GM18505 (cell line): Measurements from ENCODE around the gene TTC36.
A peak's percentile ranks its signal among the peaks of the same experiment; 100 is the strongest.

Source experiments
- ATAC-seq: cut with Tn5 transposase; IDR thresholded peaks from one replicate; pipeline ENCODE4 v1.9.1; 2021; ENCODE audit not compliant: unreplicated experiment
- POLR2A ChIP-seq: IDR thresholded peaks from 4 replicates; pipeline ENCODE4 v1.6.1; 2011; ENCODE audit warnings: borderline replicate concordance; ENCODE audit not compliant: insufficient read depth, insufficient read length; ENCODE audit errors: extremely low read depth

The TTC36 gene

GRCh38 chr11:118524757-118525470 is 2.4 kb upstream of the TTC36 start:
- ATAC-seq: no peak
- no peak for TF ChIP-seq POLR2A

GRCh38 chr11:118526688-118527087 is 586 bp upstream of the TTC36 start:
- ATAC-seq: no peak
- TF ChIP-seq POLR2A: no peak

DNA sequence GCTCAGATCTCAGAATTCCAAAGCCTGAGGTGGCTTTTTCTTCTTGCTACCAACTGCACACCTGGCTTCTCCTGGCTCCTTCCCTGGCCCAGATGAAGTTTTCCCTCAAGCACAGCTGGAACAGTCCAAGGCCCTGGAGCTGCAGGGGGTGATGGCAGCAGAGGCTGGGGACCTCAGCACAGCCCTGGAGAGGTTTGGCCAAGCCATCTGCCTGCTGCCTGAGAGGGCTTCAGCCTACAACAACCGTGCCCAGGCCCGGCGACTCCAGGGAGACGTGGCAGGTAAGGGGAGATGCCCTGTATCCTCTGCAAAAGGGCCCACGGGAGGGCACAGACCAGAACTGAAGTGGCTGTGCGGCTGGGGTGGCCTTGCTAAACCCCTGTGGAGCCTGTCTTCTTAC is 1.2 kb downstream of the TTC36 start:
- TF ChIP-seq POLR2A: no peak
- ATAC-seq: no peak

GRCh38 chr11:118529584-118530175 is 2.4 kb downstream of the TTC36 start:
- no peak for TF ChIP-seq POLR2A
- ATAC-seq: no peak

- no peak for TF ChIP-seq POLR2A
- ATAC-seq: no peak
Measured at GRCh38 chr11:118530180-118530682, 3.0 kb downstream of the TTC36 start.

- ATAC-seq: peak; percentile 69
- peak; percentile 47 for TF ChIP-seq POLR2A
Measured at GRCh38 chr11:118530683-118531596, 3.7 kb downstream of the TTC36 start, which contains the start of gene TMEM25. Gene TMEM25 (plus strand): TSS chr11:118531192. CDS start chr11:118531802, 610 bp downstream.

GRCh38 chr11:118531597-118532084 is 4.4 kb downstream of the TTC36 start:
- no peak for ATAC-seq
- no peak for TF ChIP-seq POLR2A

- ATAC-seq: no peak
Measured at GRCh38 chr11:118532091-118532490, 4.8 kb downstream of the TTC36 start.

GRCh38 chr11:118532852-118533768 is 5.8 kb downstream of the TTC36 start:
- TF ChIP-seq POLR2A: no peak
- ATAC-seq: no peak

More at GRCh38 chr11:118532091-118532490, 4.8 kb downstream of the TTC36 start:
- no peak for TF ChIP-seq POLR2A

GRCh38 chr11:118533769-118534729 is 6.8 kb downstream of the TTC36 start:
- no peak for TF ChIP-seq POLR2A
- no peak for ATAC-seq

GRCh38 chr11:118535261-118535660 is 8.0 kb downstream of the TTC36 start:
- ATAC-seq: no peak
- no peak for TF ChIP-seq POLR2A
